Esophagus muscularis mucosa (tissue), 4 donors: ENCODE data around the gene FCGR1A. TPM values are rescaled to one million over a fixed set of nuclear protein-coding genes. Genes with fewer than 3 reads are reported as not detected.
"Not testable (repeated sequence)": the region's sequence is repeated elsewhere in the genome, so short reads cannot be mapped to it uniquely, and the experiment has no call there.

Source experiments
- DNase-seq: peaks from one replicate; pipeline ENCODE4 v3.0.0-alpha.2; 2017; ENCODE audit errors: extremely low spot score
- H3K27ac ChIP-seq, 4 donors: fragments of 200-600 bp; sonication (generic); replicated peaks in 1 of 4; 1 replicate in 3 of 4; 2 replicates in 1 of 4; pipeline ENCODE4 v1.5.1; 2016 to 2019; ENCODE audit warnings: mild to moderate bottlenecking in 1 of 4
- H3K27me3 ChIP-seq, 4 donors: fragments of 200-600 bp; sonication (generic); one replicate each; pipeline versions ENCODE4 v1.5.1 to v1.6.0; 2016 to 2019
- H3K36me3 ChIP-seq, 4 donors: fragments of 200-600 bp; sonication (generic); one replicate each; pipeline ENCODE4 v1.5.1; 2016 to 2019
- H3K4me1 ChIP-seq, 4 donors: fragments of 200-600 bp; sonication (generic); one replicate each; pipeline ENCODE4 v1.5.1; 2016 to 2019
- H3K4me3 ChIP-seq, 4 donors: fragments of 200-600 bp; sonication (generic); 1 replicate in 2 of 4; 2 replicates in 2 of 4; pipeline ENCODE4 v1.5.1; 2016 to 2019; ENCODE audit warnings: mild to moderate bottlenecking in 4 of 4, moderate library complexity in 1 of 4
- H3K9me3 ChIP-seq, 4 donors: fragments of 200-600 bp; sonication (generic); 1 replicate in 3 of 4; 2 replicates in 1 of 4; pipeline ENCODE4 v1.5.1; 2016 to 2019
- POLR2A ChIP-seq: fragments of 450-650 bp; IDR thresholded peaks from one replicate; pipeline ENCODE4 v1.6.1; 2017; ENCODE audit warnings: antibody characterized with exemption, moderate library complexity, mild to moderate bottlenecking, low read depth
- POLR2AphosphoS5 ChIP-seq, 2 donors: sonication (generic); formaldehyde crosslinking; IDR thresholded peaks; one replicate each; pipeline ENCODE4 v1.6.1; 2017; ENCODE audit warnings: antibody characterized with exemption in 2 of 2
- WGBS: methylation state at CpG from one replicate; pipeline ENCODE4 v1.1.5; 2018; 5-methylcytosine and 5-hydroxymethylcytosine counted together
- intact Hi-C: fragments of 100-400 bp; cut with DNase I; formaldehyde crosslinking; loops from one replicate; pipeline ENCODE4 v1.15.1; 2023
- total RNA-seq, 4 donors: library from RNA; depleted of rRNA; stranded (reverse); fragments of >200 nt; gene quantifications; one replicate each; pipeline versions ENCODE4 v1.1.0 to v1.2.1, GENCODE V29; 2016

The FCGR1A gene
- total RNA-seq, 4 donors from 2014 or later: 0.17 to 23.2 (median 3.6) TPM

- DNase-seq: peak; percentile 97
- peak overlapping the region; percentile 56 to 68 (median 60) for H3K4me3 ChIP-seq
- TF ChIP-seq POLR2A: peak; percentile 20
- TF ChIP-seq POLR2AphosphoS5 (IDR thresholded peaks at IDR 0.05): peak; percentile 89 to 99
- H3K36me3 ChIP-seq, H3K9me3 ChIP-seq, intact Hi-C loops, H3K27me3 ChIP-seq, H3K4me1 ChIP-seq: not testable (repeated sequence)
- 1% methylated on average over 32 of the region's 55 CpGs for WGBS
- H3K27ac ChIP-seq: peak overlapping the region; percentile 87 to 92 (median 90)
These were observed 29.7 kb downstream of the FCGR1A start for GRCh38 chr1:149811890-149812829.

- H3K36me3 ChIP-seq, H3K9me3 ChIP-seq, H3K4me1 ChIP-seq, DNase-seq, intact Hi-C loops, H3K27me3 ChIP-seq: not testable (repeated sequence)
- TF ChIP-seq POLR2AphosphoS5 (IDR thresholded peaks at IDR 0.05) (peak; percentile 68 to 95), POLR2A (peak; percentile 65)
- WGBS: 0% methylated on average over 4 of the region's 62 CpGs
- peak overlapping the region; percentile 87 to 92 (median 90) for H3K27ac ChIP-seq
- peak overlapping the region; percentile 56 to 68 (median 60) for H3K4me3 ChIP-seq
These were observed 30.7 kb downstream of the FCGR1A start for GRCh38 chr1:149812893-149813801.

- no CpG with 5 or more reads among the region's 5 CpGs for WGBS
- H3K9me3 ChIP-seq, H3K4me1 ChIP-seq, H3K36me3 ChIP-seq, H3K27ac ChIP-seq, H3K27me3 ChIP-seq, DNase-seq, H3K4me3 ChIP-seq, intact Hi-C loops: not testable (repeated sequence)
These were observed 37.9 kb downstream of the FCGR1A start for GRCh38 chr1:149820387-149820786.

- H3K9me3 ChIP-seq, H3K27me3 ChIP-seq, H3K27ac ChIP-seq, intact Hi-C loops, H3K4me3 ChIP-seq, H3K36me3 ChIP-seq, H3K4me1 ChIP-seq, DNase-seq: not testable (repeated sequence)
- no CpG with 5 or more reads among the region's 2 CpGs for WGBS
These were observed 44.1 kb downstream of the FCGR1A start for GRCh38 chr1:149826555-149826954.

- H3K27ac ChIP-seq, DNase-seq, H3K36me3 ChIP-seq, H3K4me1 ChIP-seq, H3K4me3 ChIP-seq, intact Hi-C loops, H3K9me3 ChIP-seq, H3K27me3 ChIP-seq: not testable (repeated sequence)
- no CpG with 5 or more reads among the region's 32 CpGs for WGBS
These were observed 49.3 kb downstream of the FCGR1A start for GRCh38 chr1:149831764-149832315.

GRCh38 chr1:149832316-149833126, 50.0 kb downstream of the FCGR1A start:
- H3K27ac ChIP-seq, H3K9me3 ChIP-seq, intact Hi-C loops, H3K27me3 ChIP-seq, H3K36me3 ChIP-seq, H3K4me3 ChIP-seq, H3K4me1 ChIP-seq, DNase-seq: not testable (repeated sequence)
- no CpG with 5 or more reads among the region's 55 CpGs for WGBS

DNA sequence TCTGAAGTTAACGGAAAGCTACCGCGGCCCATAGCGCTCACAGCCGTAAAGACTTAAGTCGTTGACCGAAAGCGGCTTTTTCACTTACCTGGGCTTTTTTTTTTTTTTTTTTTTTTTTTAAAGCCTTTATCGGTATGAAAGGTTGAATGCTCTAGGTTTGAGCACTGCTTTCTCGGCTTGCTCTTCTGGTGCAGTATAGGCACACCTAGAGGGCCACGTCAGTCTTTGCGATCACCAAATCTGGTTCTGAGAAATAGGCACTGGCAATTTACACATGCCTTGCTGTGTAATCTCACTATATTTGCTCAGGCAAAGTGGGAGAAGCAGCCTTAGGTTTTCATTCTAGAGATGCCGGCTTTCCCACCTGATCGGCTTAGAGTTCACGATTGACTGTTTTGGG, 50.6 kb downstream of the FCGR1A start:
- H3K27ac ChIP-seq, intact Hi-C loops, DNase-seq, H3K4me1 ChIP-seq, H3K9me3 ChIP-seq, H3K4me3 ChIP-seq, H3K36me3 ChIP-seq, H3K27me3 ChIP-seq: not testable (repeated sequence)
- no CpG with 5 or more reads among the region's 15 CpGs for whole genome bisulfite sequencing

GRCh38 chr1:149841149-149841548, 58.7 kb downstream of the FCGR1A start:
- H3K4me3 ChIP-seq, DNase-seq, H3K27me3 ChIP-seq, intact Hi-C loops, H3K27ac ChIP-seq, H3K36me3 ChIP-seq, H3K9me3 ChIP-seq: not testable (repeated sequence)
- peaks cover 12 to 29% (median 26%) of the 10 kb centered on the region in 4 donors for H3K4me1 ChIP-seq
- WGBS: no CpG with 5 or more reads among the region's 26 CpGs

Other genes with a start within 250 kb of the FCGR1A start
- gene PPIAL4C, start 198.8 kb upstream of the FCGR1A start, total RNA-seq: under 1 TPM in 1 of 4 donors, not detected in 3; 0.83 TPM
- 10 to 100 TPM; 31.1 to 45.8 (median 41.6) TPM for gene BOLA1, start 116.9 kb downstream of the FCGR1A start, total RNA-seq
- 1 to 10 TPM; 3.3 to 8.6 (median 5.5) TPM for gene SV2A, start 135.2 kb downstream of the FCGR1A start, total RNA-seq
- 10 to 100 TPM; 12.1 to 21.6 (median 14.0) TPM for gene SF3B4, start 145.1 kb downstream of the FCGR1A start, total RNA-seq
- gene MTMR11, start 154.2 kb downstream of the FCGR1A start, total RNA-seq: 10 to 100 TPM in 2 of 4 donors, 1 to 10 TPM in 2; 7.3 to 15.0 (median 10.5) TPM
- gene OTUD7B, start 228.0 kb downstream of the FCGR1A start, total RNA-seq: 10 to 100 TPM; 23.7 to 41.1 (median 30.4) TPM